AG09309 (cell line): ENCODE results near the gene THBD.

Experiments used
- DNase-seq: peaks from one replicate; pipeline ENCODE4 v3.0.0-alpha.2; 2010; ENCODE audit warnings: low read depth
- H3K4me3 ChIP-seq: 2 replicates; pipeline ENCODE4 v1.5.1; 2011; ENCODE audit warnings: mild to moderate bottlenecking, low read depth, low read length, moderate library complexity; ENCODE audit not compliant: control insufficient read depth
- TF ChIP-seq, protein P1 (sequence below): IDR thresholded peaks from 2 replicates; pipeline ENCODE4 v1.5.1; 2011; ENCODE audit warnings: mild to moderate bottlenecking, low read depth, low read length, inconsistent platforms; ENCODE audit not compliant: insufficient read depth, control insufficient read depth; ENCODE audit errors: missing control alignments

Gene THBD

DNA sequence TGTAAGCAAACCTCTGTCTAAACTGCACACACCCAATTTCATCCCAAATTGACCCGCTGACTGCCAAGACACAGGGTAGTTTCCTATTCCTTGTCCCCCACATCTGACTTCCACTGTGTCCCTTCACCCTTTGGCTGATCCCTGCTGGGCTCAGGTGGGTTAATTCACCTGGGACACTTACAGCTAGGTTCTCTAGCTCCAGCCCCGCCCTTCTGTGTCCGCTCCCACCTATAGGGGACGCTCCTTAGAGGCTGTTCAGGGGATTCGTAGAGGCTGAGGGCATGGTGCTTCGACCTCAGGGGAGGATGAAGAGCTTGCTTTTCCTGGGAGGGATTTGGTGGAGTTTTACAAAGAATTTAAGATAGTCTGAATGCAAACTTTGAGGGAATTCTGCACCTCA lies 40.7 kb upstream of the THBD start:
- no peak for DNase-seq
- TF ChIP-seq, protein P1, sequence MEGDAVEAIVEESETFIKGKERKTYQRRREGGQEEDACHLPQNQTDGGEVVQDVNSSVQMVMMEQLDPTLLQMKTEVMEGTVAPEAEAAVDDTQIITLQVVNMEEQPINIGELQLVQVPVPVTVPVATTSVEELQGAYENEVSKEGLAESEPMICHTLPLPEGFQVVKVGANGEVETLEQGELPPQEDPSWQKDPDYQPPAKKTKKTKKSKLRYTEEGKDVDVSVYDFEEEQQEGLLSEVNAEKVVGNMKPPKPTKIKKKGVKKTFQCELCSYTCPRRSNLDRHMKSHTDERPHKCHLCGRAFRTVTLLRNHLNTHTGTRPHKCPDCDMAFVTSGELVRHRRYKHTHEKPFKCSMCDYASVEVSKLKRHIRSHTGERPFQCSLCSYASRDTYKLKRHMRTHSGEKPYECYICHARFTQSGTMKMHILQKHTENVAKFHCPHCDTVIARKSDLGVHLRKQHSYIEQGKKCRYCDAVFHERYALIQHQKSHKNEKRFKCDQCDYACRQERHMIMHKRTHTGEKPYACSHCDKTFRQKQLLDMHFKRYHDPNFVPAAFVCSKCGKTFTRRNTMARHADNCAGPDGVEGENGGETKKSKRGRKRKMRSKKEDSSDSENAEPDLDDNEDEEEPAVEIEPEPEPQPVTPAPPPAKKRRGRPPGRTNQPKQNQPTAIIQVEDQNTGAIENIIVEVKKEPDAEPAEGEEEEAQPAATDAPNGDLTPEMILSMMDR, result no peak
- H3K4me3 ChIP-seq, result no peak overlapping the region

DNA sequence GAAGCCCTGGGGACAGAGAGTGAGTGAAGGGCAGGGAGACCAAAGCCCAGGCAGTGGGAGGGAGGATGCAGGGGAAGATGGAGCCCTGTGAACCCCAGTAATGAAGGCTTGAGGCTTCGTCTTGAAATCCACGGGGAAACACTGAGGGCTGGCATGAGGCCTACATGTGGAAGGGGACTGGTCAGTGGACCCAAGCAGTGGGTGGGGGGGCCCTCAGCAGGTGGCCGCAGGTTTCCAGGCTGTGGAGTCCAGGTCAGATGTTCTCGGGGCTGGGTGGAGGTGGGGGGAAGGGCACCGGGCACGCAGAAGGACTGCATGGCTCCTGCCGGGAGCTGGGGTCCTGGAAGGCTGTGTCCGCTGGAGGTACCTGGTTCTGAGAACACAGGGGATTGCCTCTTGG lies 39.4 kb upstream of the THBD start:
- TF ChIP-seq, protein P1, result no peak
- no peak for DNase-seq
- H3K4me3 ChIP-seq, result no peak overlapping the region

DNA sequence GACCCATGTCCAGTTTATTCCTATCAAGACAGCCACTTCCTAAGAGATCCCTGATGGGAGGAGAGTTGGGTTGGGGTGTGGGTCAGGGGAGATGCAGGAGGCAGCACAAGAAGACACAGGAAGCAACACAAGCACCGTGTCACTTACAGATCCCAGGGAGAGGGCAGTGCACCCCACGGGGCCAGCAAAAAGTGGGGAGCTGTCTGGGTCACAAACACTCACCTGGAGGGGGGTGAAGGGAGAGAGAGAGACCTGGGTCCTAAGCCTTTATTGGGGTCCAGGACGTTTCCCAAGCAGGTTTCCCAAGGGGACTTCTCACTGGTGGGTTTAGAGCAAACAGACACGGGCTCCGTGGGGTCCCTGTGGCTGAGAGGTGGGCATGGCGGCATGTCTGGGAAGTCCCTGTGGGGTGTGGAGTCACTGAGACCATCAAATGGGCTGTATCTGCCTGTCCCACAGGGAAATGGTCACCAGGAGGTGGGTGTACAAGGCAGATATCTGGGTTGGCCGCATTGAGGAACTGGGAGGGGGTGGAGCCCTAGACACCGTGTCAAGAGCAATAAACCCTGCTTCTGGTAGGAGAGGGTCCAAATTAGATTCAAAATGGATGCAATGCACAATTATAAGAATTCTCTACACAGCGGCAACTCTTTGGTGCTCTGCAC lies 38.2 kb upstream of the THBD start:
- H3K4me3 ChIP-seq, result no peak overlapping the region
- no peak for DNase-seq
- TF ChIP-seq, protein P1, result no peak

DNA sequence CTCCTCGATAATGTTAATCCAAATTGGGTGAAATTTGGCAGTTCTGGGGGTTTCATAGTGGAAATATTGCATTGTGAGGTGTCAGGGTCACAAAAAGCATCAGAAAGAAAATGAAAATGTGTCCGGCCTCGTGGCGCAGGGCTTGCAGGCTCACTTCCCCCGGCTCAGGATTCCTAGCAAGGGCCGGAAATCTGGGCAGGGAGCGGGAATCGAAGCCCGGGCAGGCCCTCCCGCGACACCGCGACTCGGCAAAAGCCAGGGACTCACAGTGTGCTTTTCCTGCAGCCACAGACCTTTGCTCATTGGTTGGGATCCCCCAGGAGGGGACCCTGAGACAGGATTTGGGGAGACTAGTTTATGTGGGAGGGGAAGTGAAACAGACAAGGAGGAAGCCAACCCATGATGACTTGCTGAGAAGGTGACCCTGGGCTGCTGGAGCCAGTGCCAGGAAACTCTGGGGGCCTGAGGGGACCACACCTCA lies 37.5 kb upstream of the THBD start:
- no peak for DNase-seq
- no peak overlapping the region for H3K4me3 ChIP-seq
- TF ChIP-seq, protein P1, result no peak

DNA sequence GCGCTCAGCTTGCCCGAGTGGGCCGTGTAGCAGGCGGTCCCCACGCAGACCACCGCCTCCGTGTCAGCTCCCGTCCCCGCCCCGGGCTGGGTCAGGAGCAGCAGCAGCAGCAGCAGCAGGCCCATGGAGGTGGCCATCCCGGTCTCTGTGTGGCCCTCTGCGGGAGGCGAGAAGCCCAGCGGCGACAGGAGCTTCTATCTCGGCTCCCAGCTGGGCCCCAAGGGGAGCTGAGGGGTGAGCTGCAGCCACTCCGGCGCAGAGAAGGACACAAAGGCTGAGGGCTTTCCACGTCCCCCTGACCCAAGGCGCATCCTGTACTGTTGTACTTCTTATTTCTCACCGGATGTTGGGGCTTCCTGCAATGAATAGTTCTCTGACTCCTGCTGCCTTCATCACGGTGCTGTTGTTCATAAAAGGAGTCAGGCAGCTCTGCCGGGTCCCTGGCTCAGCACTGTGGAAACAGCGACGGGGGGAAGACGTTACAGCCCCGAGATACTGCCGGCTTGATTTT lies 36.6 kb upstream of the THBD start, which contains the start of gene CD93:
Gene CD93, minus strand, starts transcription at position 269 of the 511 bp plus-strand sequence. Its CDS starts 132 bp downstream, at position 137.
- H3K4me3 ChIP-seq, result no peak within 1 kb of the TSS
- no peak for DNase-seq
- TF ChIP-seq, protein P1, result no peak

DNA sequence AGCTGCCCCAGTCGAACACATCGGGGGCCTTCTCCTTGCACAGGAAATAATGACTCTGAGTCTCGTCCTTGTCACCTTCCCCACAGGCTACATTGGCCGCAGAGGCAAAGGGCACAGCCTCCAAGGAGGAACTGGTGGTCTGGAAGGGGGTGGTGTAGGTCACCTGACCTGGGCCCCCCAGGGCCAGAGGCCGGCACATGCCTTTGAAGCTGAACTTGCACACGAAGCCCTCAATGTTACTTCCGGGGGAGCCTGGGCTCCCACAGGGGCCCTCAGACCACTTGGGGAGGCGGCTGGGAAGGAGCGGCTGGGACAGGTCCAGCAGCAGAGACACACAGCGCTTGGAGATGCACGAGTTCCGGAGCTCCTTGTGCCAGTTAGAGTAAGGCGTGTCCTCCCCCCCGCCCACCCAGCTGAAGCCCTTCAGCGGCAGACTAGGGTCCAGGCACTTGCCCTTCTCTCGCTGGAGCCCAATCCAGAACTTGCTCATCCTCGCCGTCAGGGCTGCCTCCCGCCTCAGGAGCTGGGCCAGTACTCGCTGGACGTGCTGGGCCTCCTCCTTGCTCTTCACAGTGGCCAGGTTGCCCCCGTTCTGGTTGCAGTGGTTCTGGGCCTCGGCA lies 36.1 kb upstream of the THBD start:
- TF ChIP-seq, protein P1, result no peak
- no peak for DNase-seq
- H3K4me3 ChIP-seq, result no peak overlapping the region
